GM10248 (cell line): Measurements from ENCODE around the gene TMEM62.
"Not testable (repeated sequence)": the region's sequence is repeated elsewhere in the genome, so short reads cannot be mapped to it uniquely, and the experiment has no call there.

ENCODE experiments used
- CTCF ChIA-PET: fragments of 300-600 bp; sonication (Branson Sonifier 250); formaldehyde crosslinking; extraction: SDS; loops from one replicate; lab custom pipeline; 2021; ENCODE audit warnings: antibody characterized with exemption; lab: Yijun Ruan, JAX
- POLR2A ChIA-PET: fragments of 350-650 bp; sonication (Branson Sonifier 250); formaldehyde crosslinking; extraction: SDS; loops from one replicate; lab custom pipeline; 2020; ENCODE audit warnings: antibody characterized with exemption; lab: Yijun Ruan, JAX
- DNase-seq: peaks from one replicate; pipeline ENCODE4 v3.0.0; 2012; ENCODE audit errors: extremely low spot score
- CTCF ChIP-seq: IDR thresholded peaks from 2 replicates; pipeline ENCODE4 v1.5.1; 2012; ENCODE audit warnings: mild to moderate bottlenecking, low read depth; ENCODE audit errors: extremely low read depth, missing control alignments, control extremely low read depth

TMEM62 gene

DNA sequence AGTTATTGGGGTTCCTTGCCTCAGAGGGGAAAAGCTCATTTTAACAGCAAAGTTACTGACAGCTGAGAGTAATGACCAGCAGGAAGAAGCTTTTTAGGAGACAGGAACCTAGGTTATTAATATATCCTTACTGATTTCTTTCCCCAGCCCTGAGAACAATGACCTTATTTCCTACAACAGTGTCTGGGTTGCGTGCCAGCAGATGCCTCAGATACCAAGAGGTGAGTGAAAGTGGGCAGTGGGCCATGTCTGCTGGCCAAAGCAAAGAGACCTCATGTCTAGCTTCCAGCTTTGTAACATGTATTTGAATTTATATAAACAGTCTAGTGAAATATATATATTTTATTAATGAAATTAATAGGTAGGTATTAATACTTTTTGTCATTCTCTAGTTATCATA, 56.8 kb downstream of the TMEM62 start:
- ChIA-PET CTCF (interaction anchor here (1.1 to 6.9 kb wide), 5 partner anchors 10 to 95 kb away, joined by 3 to 52 read pairs (median 5); no protein-coding TSS in a partner anchor), POLR2A (no interaction called here)
- no peak for DNase-seq
- TF ChIP-seq CTCF = no peak

- CTCF ChIA-PET = interaction anchor here (0.9 to 6.9 kb wide), 4 partner anchors 9 to 92 kb away, joined by 3 to 52 read pairs (median 12); partner anchors contain the start of gene CCNDBP1
- no peak for TF ChIP-seq CTCF
- no peak for DNase-seq
- POLR2A ChIA-PET = no interaction called here
These were observed 60.3 kb downstream of the TMEM62 start for GRCh38 chr15:43193710-43194109.

GRCh38 chr15:43194795-43195194, 61.4 kb downstream of the TMEM62 start:
- POLR2A ChIA-PET = no interaction called here
- no peak for TF ChIP-seq CTCF
- DNase-seq = no peak
- CTCF ChIA-PET = interaction anchor here (0.9 to 6.9 kb wide), 6 partner anchors 8 to 91 kb away, joined by 3 to 52 read pairs (median 4); partner anchors contain the start of gene CCNDBP1

DNA sequence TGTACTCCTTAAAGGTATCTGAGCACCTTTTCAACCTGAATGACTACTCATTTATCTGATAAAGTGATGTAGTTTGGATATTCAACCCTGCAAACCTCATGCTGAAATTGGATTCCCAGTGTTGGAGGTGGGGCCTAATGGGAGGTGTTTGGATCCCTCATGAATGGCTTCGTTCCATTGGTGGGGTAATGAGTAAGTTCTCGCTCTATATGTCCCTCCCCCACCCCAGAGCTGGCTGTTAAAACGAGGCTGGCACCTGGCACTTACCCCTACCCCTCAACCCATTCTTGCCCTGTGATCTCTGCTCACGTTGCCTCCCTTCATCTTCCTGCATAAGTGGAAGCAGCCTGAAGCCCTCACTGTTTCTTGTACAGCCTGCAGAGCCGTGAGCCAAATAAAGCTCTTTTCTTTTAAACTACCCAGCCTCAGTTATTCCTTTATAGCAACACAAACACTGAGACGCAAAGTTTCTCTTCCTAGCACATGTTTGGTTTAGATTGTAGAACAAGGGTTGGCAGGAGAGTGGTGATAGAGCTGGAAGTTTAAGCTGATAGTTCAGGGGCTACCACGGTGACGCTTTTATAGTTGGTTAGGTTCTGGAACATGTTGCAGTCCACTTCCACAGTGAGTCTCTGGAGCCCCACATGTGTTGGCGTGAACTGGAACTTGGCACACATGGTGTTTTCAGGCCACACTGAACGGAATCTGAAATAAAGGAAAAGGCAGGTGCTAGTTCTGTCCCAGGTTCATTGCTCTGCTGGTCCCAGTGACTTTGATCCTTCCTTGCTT, 63.6 kb downstream of the TMEM62 start:
- ChIA-PET CTCF (interaction anchor here (1.1 to 5.7 kb wide), 4 partner anchors 25 to 89 kb away, joined by 3 to 20 read pairs (median 8); no protein-coding TSS in a partner anchor), POLR2A (no interaction called here)
- DNase-seq = no peak
- TF ChIP-seq CTCF = no peak

- CTCF ChIA-PET = interaction anchor here (1.1 to 5.7 kb wide), 3 partner anchors 24 to 88 kb away, joined by 3 to 20 read pairs (median 11); no protein-coding TSS in a partner anchor
- DNase-seq, POLR2A ChIA-PET: not testable (repeated sequence)
These were observed 64.4 kb downstream of the TMEM62 start for GRCh38 chr15:43197773-43198172.

DNA sequence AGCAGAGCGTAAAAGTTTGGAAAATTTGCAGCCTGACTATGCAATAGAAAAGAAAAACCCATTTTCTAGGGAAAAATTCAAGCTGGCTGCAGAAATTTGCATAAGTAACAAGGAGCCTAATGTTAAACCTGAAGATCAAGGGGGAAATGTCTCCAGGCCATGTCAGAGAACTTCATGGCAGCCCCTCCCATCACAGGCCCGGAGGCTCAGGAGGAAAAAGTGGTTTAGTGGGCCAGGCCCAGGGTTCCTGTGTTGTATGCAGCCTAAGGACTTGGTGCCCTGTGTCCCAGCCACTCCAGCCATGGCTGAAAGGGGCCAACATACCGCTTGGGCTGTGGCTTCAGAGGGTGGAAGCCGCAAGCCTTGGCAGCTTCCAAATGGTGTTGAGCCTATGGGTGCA, 65.2 kb downstream of the TMEM62 start:
- DNase-seq, POLR2A ChIA-PET: not testable (repeated sequence)
- CTCF ChIA-PET = interaction anchor here (0.7 to 3.3 kb wide), 2 partner anchors 27 to 70 kb away, joined by 3 to 11 read pairs; no protein-coding TSS in a partner anchor

- ChIA-PET CTCF (interaction anchor here (0.7 to 3.3 kb wide), 2 partner anchors 26 to 69 kb away, joined by 3 to 11 read pairs; no protein-coding TSS in a partner anchor), POLR2A (no interaction called here)
- TF ChIP-seq CTCF = no peak
- no peak for DNase-seq
These were observed 65.6 kb downstream of the TMEM62 start for GRCh38 chr15:43198992-43199391.
